C4-2B (cell line): ENCODE data around the gene SLC25A43.
"Not testable (repeated sequence)": the region's sequence is repeated elsewhere in the genome, so short reads cannot be mapped to it uniquely, and the experiment has no call there.

Experiments
- ZFX ChIP-seq: fragments of 450-650 bp; IDR thresholded peaks from 2 replicates; pipeline ENCODE4 v1.6.1; 2017
- TF ChIP-seq, protein P1 (sequence below): fragments of 450-650 bp; conservative IDR thresholded peaks from 2 replicates; pipeline ENCODE4 v1.5.1; 2017; ENCODE audit warnings: mild to moderate bottlenecking

GRCh38 chrX:119387426-119387825 is 11.7 kb upstream of the SLC25A43 start:
- TF ChIP-seq, protein P1, sequence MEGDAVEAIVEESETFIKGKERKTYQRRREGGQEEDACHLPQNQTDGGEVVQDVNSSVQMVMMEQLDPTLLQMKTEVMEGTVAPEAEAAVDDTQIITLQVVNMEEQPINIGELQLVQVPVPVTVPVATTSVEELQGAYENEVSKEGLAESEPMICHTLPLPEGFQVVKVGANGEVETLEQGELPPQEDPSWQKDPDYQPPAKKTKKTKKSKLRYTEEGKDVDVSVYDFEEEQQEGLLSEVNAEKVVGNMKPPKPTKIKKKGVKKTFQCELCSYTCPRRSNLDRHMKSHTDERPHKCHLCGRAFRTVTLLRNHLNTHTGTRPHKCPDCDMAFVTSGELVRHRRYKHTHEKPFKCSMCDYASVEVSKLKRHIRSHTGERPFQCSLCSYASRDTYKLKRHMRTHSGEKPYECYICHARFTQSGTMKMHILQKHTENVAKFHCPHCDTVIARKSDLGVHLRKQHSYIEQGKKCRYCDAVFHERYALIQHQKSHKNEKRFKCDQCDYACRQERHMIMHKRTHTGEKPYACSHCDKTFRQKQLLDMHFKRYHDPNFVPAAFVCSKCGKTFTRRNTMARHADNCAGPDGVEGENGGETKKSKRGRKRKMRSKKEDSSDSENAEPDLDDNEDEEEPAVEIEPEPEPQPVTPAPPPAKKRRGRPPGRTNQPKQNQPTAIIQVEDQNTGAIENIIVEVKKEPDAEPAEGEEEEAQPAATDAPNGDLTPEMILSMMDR = not testable (repeated sequence)
- not testable (repeated sequence) for TF ChIP-seq ZFX
